ENCODE data around the gene ZNF573.

DNA sequence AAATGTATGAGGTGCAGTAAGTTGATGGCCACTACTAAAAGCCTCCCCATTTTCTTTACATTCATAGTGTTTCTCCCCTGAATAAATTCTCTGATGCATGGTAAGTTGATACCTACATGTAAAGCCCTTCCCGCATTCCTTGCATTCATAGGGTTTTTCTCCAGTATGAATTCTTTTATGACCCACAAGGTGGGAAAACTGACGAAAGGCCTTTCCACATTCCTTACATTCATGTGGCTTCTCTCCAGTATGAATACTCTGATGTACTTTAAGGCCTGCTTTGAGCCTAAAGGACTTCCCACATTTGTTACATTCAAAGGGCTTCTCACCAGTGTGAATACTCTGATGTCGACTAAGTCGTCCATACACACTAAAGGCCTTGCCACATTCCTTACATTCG lies 80.3 kb downstream of the ZNF573 start:
- no peak for TF ChIP-seq POLR2AphosphoS5 (IDR thresholded peaks at IDR 0.05)
- TF ChIP-seq POLR2A (IDR thresholded peaks at IDR 0.05) = no peak
- TF ChIP-seq, protein P1, sequence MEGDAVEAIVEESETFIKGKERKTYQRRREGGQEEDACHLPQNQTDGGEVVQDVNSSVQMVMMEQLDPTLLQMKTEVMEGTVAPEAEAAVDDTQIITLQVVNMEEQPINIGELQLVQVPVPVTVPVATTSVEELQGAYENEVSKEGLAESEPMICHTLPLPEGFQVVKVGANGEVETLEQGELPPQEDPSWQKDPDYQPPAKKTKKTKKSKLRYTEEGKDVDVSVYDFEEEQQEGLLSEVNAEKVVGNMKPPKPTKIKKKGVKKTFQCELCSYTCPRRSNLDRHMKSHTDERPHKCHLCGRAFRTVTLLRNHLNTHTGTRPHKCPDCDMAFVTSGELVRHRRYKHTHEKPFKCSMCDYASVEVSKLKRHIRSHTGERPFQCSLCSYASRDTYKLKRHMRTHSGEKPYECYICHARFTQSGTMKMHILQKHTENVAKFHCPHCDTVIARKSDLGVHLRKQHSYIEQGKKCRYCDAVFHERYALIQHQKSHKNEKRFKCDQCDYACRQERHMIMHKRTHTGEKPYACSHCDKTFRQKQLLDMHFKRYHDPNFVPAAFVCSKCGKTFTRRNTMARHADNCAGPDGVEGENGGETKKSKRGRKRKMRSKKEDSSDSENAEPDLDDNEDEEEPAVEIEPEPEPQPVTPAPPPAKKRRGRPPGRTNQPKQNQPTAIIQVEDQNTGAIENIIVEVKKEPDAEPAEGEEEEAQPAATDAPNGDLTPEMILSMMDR (IDR thresholded peaks at IDR 0.05) = no peak
